Esophagus (tissue), 2 donors: ENCODE measurements around the gene GRIK2. TPM values are rescaled to one million over a fixed set of nuclear protein-coding genes. Genes with fewer than 3 reads are reported as not detected.
"Not testable (repeated sequence)": the region's sequence is repeated elsewhere in the genome, so short reads cannot be mapped to it uniquely, and the experiment has no call there.

Source experiments
- H3K27ac ChIP-seq, 2 donors: one replicate each; pipeline ENCODE4 v1.5.1; 2013; ENCODE audit warnings: low read depth in 2 of 2, mild to moderate bottlenecking in 2 of 2, inconsistent platforms in 1 of 2, low read length in 1 of 2, moderate library complexity in 1 of 2
- H3K27me3 ChIP-seq, 2 donors: one replicate each; pipeline ENCODE4 v1.6.1; 2013; ENCODE audit warnings: low read length in 2 of 2, control low read depth in 1 of 2, mild to moderate bottlenecking in 1 of 2; ENCODE audit not compliant: insufficient read depth in 2 of 2, control insufficient read depth in 1 of 2
- H3K36me3 ChIP-seq, 2 donors: one replicate each; pipeline ENCODE4 v1.6.1; 2013; ENCODE audit warnings: low read length in 1 of 2; ENCODE audit not compliant: control insufficient read depth in 2 of 2, insufficient read depth in 2 of 2
- H3K4me1 ChIP-seq, 2 donors: one replicate each; pipeline ENCODE4 v1.6.1; 2013; ENCODE audit warnings: low read length in 1 of 2; ENCODE audit not compliant: control insufficient read depth in 2 of 2, insufficient read depth in 2 of 2
- H3K4me3 ChIP-seq, 2 donors: one replicate each; pipeline ENCODE4 v1.5.1; 2013; ENCODE audit warnings: low read length in 2 of 2, mild to moderate bottlenecking in 2 of 2, low read depth in 1 of 2, moderate library complexity in 1 of 2
- H3K9me3 ChIP-seq, 2 donors: one replicate each; pipeline ENCODE4 v1.6.1; 2013; ENCODE audit warnings: mild to moderate bottlenecking in 2 of 2, low read depth in 1 of 2, low read length in 1 of 2, moderate library complexity in 1 of 2; ENCODE audit not compliant: control insufficient read depth in 2 of 2, insufficient read depth in 1 of 2
- WGBS, 2 donors: extraction: QIAGEN DNeasy Blood & Tissue Kit; methylation state at CpG; one replicate each; pipeline ENCODE4 v1.1.7; 2013; 5-methylcytosine and 5-hydroxymethylcytosine counted together
- polyA plus RNA-seq, 2 donors: library from polyadenylated mRNA; stranded (reverse); fragments of 200-250 nt; gene quantifications; one replicate each; pipeline ENCODE4 v1.2.3, GENCODE V29; 2013
- donor health status: healthy with polysubstance abuse.
- donor health status: Bipolar disorder and iron deficiency.

GRIK2 gene
- polyA plus RNA-seq: under 1 TPM; 0.06 to 0.08 TPM

DNA sequence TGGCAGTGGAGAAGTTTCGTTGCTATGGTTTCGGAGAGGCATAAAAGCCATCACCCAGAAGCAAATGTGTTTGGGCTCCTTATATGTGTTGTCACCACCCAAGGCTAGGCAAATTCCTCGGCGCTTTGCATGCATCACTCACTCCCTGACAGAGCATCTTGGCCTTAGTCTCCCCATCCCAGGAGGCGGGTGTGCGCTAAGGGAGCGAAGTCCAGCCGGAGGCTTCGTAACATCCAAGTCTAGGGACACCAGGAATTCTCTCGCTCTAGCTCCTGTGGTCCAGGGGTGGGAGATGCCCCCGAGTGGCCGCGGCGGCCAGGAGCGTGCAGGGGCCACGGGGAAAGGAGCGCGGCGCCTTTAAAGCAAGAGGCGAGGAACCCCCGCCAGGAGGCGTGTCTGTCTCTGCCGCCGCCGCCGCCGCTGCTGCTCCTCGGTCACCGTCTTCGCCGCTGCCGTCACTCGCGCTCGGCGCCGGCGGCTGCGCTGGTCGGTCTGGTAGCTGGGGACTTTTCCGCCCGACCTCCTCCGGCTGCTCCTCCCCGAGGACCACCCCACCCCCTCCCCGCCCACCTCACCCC lies at the start of gene GRIK2:
Gene GRIK2, plus strand, starts transcription at position 458 of the 578 bp plus-strand sequence.
- peaks cover 0 to 6% of the 10 kb centered on the region in 2 donors for H3K4me1 ChIP-seq
- peaks cover 0 to 6% of the 10 kb centered on the region in 2 donors for H3K9me3 ChIP-seq
- peak within 1 kb of the TSS; percentile 14 to 50 for H3K4me3 ChIP-seq
- H3K27ac ChIP-seq: no peak within 1 kb of the TSS
- 2% methylated on average over 32 to 45 of the region's 45 CpGs for WGBS, 2 donors
- H3K36me3 ChIP-seq: no peaks in the 10 kb centered on the region
- H3K27me3 ChIP-seq: peaks cover 2 to 25% of the 10 kb centered on the region in 2 donors

DNA sequence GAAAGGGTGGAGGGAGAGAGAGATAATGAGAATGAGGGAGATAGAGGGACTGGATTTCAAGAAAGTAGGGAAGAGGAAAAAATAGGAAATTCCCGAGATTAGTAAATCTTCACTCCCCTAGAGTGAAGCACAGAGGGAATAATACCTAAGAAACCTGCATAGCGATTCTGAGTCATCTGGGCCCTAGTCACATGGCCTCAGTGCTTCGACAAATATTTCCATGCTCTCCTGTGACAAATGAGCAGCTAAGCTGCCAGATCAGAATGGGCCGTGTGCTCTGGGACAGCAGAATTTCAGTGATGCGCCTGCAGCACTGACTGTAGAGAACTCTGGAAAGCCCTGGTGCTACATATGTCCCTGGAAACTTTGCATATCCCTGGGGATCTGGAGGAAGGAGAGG lies 48.6 kb upstream of the GRIK2 start:
- 67% methylated on average over 5 of the region's 5 CpGs for WGBS, 2 donors
- H3K27me3 ChIP-seq: no peaks in the 10 kb centered on the region

DNA sequence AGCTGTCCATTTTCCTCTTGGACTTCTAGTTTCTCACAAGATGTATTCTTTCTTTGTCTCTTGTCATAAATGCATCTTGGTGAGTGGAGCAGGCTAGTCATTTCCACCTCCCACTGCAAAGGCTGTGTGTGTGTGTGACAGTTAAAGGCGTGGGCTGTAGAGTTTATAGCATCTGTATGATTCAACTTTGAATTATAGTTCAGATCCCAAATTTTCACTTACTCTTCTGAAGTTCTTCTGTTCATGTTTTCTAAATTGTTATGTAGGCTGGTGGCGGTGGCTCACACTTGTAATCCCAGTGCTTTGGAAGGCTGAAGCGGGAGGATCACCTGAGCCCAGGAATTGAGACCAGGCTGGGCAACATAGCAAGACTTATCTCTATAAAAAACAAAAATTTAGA lies 44.7 kb upstream of the GRIK2 start:
- 88 to 95% methylated on average over 3 of the region's 3 CpGs for WGBS, 2 donors
- Histone ChIP-seq H3K4me3 (no peak overlapping the region), H3K27ac (no peak overlapping the region), H3K36me3 (no peaks in the 10 kb centered on the region), H3K4me1 (no peaks in the 10 kb centered on the region), H3K9me3 (no peaks in the 10 kb centered on the region), H3K27me3 (no peaks in the 10 kb centered on the region)

More for the DNA sequence above, 48.6 kb upstream of the GRIK2 start:
- Histone ChIP-seq H3K9me3 (no peaks in the 10 kb centered on the region), H3K4me1 (no peaks in the 10 kb centered on the region), H3K36me3 (no peaks in the 10 kb centered on the region), H3K4me3 (no peak overlapping the region), H3K27ac (no peak overlapping the region)

DNA sequence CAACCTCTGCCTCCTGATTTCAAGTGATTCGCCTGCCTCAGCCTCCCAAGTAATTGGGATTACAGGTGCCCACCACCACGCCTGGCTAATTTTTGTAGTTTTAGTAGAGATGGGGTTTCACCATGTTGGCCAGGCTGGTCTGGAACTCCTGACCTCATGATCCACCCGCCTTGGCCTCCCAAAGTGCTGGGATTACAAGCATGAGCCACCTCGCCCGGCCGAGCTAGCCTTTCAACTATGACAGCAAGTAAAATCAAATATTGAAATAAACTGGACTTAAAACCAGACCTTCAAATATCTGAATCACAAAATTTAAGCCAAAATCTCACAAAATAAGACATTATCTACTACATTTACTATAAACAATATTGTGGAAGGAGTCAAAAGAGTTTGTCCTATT lies 42.9 kb upstream of the GRIK2 start:
- H3K4me1 ChIP-seq, H3K36me3 ChIP-seq, H3K27ac ChIP-seq, H3K4me3 ChIP-seq, H3K9me3 ChIP-seq, H3K27me3 ChIP-seq: not testable (repeated sequence)
- 88 to 90% methylated on average over 6 of the region's 6 CpGs for WGBS, 2 donors

DNA sequence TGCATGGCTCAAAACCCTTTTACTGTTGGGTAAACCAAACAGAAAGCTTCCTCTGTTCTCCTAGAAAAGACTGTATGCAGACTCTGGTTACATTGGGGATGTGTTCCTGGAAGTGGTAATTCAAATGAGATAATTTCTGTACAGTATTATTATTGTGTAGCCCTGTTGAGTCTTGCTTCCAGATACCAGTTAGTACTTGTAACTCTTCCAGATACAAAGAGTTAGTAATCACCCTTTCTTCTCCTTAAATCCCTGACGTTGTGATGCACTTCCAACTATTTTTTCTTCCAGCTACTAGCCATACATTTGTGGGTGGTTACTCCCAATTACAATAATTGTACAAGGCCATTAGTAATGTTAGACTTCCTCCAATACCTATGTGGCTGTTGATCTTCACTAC lies 42.3 kb upstream of the GRIK2 start:
- Histone ChIP-seq H3K4me3 (no peak overlapping the region), H3K36me3 (no peaks in the 10 kb centered on the region), H3K27me3 (no peaks in the 10 kb centered on the region), H3K9me3 (no peaks in the 10 kb centered on the region), H3K4me1 (no peaks in the 10 kb centered on the region), H3K27ac (no peak overlapping the region)
- WGBS, 2 donors: 50 to 52% methylated on average over 1 of the region's 1 CpG

DNA sequence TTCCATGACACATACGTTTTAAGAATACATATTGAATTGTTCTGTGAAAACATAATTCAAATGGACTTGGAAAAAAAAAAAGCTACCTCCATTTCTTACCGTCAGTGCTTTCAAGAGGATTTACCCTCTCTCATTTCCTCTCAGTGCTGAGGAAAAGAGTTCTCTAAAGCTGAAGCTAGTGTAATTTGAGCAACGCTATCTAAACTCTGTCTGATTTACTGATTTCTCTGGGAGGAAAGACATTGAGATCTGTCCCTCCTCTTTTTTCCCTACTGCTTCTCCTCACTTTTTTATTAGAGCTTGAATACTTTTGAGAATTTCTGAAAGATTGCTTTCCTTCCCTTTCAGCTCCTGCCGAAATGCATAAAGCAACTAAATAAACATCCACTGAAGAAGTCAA lies 41.2 kb upstream of the GRIK2 start:
- no peaks in the 10 kb centered on the region for H3K4me1 ChIP-seq
- H3K27ac ChIP-seq: no peak overlapping the region
- peaks cover 0 to 1% of the 10 kb centered on the region in 2 donors for H3K27me3 ChIP-seq
- H3K4me3 ChIP-seq: no peak overlapping the region
- WGBS, 2 donors: 50 to 57% methylated on average over 4 of the region's 4 CpGs
- H3K9me3 ChIP-seq: no peaks in the 10 kb centered on the region
- H3K36me3 ChIP-seq: no peaks in the 10 kb centered on the region

DNA sequence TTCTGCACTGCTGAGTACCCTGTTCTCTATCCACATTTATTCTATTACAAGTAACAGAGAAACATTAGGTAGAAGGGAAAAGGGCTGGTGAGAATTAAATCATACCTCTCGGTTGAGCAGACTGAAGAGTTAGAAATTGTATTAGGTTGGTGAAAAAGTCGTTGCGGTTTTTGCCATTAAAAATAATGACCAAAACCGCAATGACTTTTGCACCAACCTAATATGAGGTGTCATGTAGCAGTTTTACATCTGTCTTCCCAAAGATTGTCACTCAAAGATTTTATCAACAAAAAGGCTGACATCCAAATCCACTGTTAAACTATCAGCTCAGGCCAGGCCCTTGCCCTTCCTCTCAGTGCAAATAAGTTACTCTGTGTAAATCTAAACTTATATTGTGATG lies 28.3 kb upstream of the GRIK2 start:
- WGBS, 2 donors: 77 to 85% methylated on average over 4 of the region's 4 CpGs

DNA sequence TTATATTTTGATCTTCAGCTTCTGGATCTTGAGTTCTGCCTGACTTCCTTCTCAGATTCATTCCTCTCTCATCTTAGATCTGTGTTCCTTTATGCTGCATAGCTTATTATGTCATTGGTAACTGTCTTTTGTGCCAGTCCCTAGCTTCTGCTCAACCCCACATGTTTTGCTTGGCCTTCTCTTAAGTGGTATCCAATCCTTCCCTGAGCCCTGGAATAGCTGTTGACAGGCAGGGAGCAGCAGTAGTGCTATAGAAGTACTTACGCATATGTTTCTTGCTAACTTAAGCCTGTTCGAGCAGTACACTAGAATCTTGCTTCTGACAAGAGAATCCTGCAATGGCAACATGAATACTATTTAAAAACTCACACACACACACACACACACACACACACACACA lies 13.6 kb upstream of the GRIK2 start:
- H3K27me3 ChIP-seq: no peaks in the 10 kb centered on the region
- 83 to 84% methylated on average over 2 of the region's 2 CpGs for WGBS, 2 donors
- no peaks in the 10 kb centered on the region for H3K4me1 ChIP-seq
- no peak overlapping the region for H3K4me3 ChIP-seq
- H3K36me3 ChIP-seq: no peaks in the 10 kb centered on the region
- no peaks in the 10 kb centered on the region for H3K9me3 ChIP-seq
- no peak overlapping the region for H3K27ac ChIP-seq

More for the DNA sequence above, 28.3 kb upstream of the GRIK2 start:
- Histone ChIP-seq H3K27me3 (no peaks in the 10 kb centered on the region), H3K9me3 (no peaks in the 10 kb centered on the region), H3K27ac (no peak overlapping the region), H3K4me1 (no peaks in the 10 kb centered on the region), H3K4me3 (no peak overlapping the region), H3K36me3 (no peaks in the 10 kb centered on the region)

DNA sequence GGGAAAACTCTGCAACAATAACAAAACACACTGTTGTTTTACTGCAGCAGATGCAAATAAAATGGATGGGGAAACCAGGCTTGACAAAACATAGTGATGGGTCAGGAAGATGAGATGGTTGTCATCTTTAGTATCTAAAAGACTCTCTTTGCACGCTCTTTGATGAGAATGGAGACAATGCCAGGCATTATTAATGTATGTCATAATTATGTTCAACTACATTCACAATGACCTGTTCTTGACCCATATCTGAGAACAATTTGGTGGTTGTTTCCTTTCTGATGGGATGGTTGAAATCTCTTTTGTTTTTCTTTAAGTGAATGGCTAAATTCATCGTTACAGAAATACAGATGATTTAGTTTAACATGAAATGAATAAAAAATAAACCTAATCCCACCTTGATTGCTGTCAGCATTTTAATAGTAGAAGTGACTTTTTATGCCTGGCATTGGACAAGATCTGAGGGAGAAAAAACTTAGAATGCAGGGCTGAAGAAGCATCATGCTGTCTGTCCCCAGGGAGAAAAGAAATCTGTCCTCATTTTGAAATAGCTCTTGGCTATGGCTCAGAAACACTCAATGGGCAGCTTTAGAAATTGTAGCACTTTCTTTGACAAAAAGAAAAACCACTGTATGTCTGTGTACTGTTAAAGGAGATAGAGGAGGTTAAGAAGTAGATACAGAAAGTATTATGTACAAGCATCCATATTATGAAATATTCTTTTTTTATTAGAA lies 12.4 kb upstream of the GRIK2 start:
- H3K27ac ChIP-seq: no peak overlapping the region
- H3K36me3 ChIP-seq: no peaks in the 10 kb centered on the region
- H3K27me3 ChIP-seq: no peaks in the 10 kb centered on the region
- WGBS, 2 donors: 72 to 73% methylated on average over 2 of the region's 2 CpGs
- no peaks in the 10 kb centered on the region for H3K4me1 ChIP-seq
- no peak overlapping the region for H3K4me3 ChIP-seq
- H3K9me3 ChIP-seq: no peaks in the 10 kb centered on the region

DNA sequence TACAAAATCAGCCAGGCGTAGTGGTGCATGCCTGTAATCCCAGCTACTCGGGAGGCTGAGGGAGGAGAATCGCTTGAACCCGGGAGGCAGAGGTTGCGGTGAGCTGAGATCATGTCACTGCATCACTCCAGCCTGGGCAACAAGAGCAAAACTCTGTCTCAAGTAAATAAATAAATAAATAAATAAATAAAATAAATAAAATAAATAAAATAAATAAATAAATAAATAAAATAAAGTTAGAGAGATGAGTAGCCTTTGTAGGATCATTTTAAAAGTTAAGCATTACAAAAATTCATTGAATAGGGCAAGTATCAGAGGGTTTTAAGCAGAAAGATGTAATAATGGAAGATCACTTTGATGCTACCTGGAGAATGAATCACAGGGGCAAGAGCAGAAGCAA lies 9.8 kb upstream of the GRIK2 start:
- not testable (repeated sequence) for H3K36me3 ChIP-seq, H3K4me3 ChIP-seq, H3K27ac ChIP-seq, H3K9me3 ChIP-seq, H3K4me1 ChIP-seq, H3K27me3 ChIP-seq
- 93% methylated on average over 5 of the region's 5 CpGs for WGBS, 2 donors
